ENCODE measurements around the gene CYP4F11.
"Not testable (repeated sequence)": the region's sequence is repeated elsewhere in the genome, so short reads cannot be mapped to it uniquely, and the experiment has no call there.

Gene CYP4F11

GRCh38 chr19:15902254-15902653, 32.1 kb downstream of the CYP4F11 start:
- Histone ChIP-seq H3K4me1 (ENCODE audit: control insufficient read depth, low read depth, low read length) (no peaks in the 10 kb centered on the region), H3K4me3 (ENCODE audit: low read length) (no peak overlapping the region), H4K5ac (ENCODE audit: low read length) (no peak overlapping the region), H2BK120ac (ENCODE audit: low read depth, low read length) (no peak overlapping the region), H3K27ac (ENCODE audit: low read depth, low read length) (no peak overlapping the region), H4K8ac (ENCODE audit: low read depth, low read length) (no peak overlapping the region), H3K79me2 (ENCODE audit: control insufficient read depth, insufficient read depth, low read length) (no peaks in the 10 kb centered on the region), H3K79me1 (ENCODE audit: low read length) (no peaks in the 10 kb centered on the region), H2BK15ac (replicated peaks; ENCODE audit: low read depth) (no peak overlapping the region), H3K56ac (ENCODE audit: low read length) (no peak overlapping the region), H3K27me3 (ENCODE audit: insufficient read depth, low read length, poor library complexity) (no peaks in the 10 kb centered on the region), H3K4me2 (ENCODE audit: low read length) (no peak overlapping the region), H3K18ac (ENCODE audit: low read length) (no peak overlapping the region), H3K23ac (ENCODE audit: low read length) (no peak overlapping the region), H2BK5ac (ENCODE audit: low read length) (no peak overlapping the region), H3K4ac (ENCODE audit: low read depth, low read length) (no peak overlapping the region), H3K9ac (ENCODE audit: low read length) (no peak overlapping the region), H2AK5ac (ENCODE audit: low read length) (no peak overlapping the region), H3K36me3 (ENCODE audit: control insufficient read depth, insufficient read depth, low read length) (no peaks in the 10 kb centered on the region)
- no CpG with 5 or more reads among the region's 11 CpGs for WGBS (ENCODE audit: extremely low coverage, insufficient coverage, low lambda C conversion rate)
- no peak for DNase-seq

- Histone ChIP-seq H3K27me3 (ENCODE audit: insufficient read depth, low read length, poor library complexity) (no peaks in the 10 kb centered on the region), H3K79me1 (ENCODE audit: low read length) (no peaks in the 10 kb centered on the region), H3K4ac (ENCODE audit: low read depth, low read length) (no peak overlapping the region), H4K8ac (ENCODE audit: low read depth, low read length) (no peak overlapping the region), H3K9ac (ENCODE audit: low read length) (no peak overlapping the region), H3K4me3 (ENCODE audit: low read length) (no peak overlapping the region), H4K5ac (ENCODE audit: low read length) (no peak overlapping the region), H3K18ac (ENCODE audit: low read length) (no peak overlapping the region), H2BK5ac (ENCODE audit: low read length) (no peak overlapping the region), H3K4me2 (ENCODE audit: low read length) (no peak overlapping the region), H3K27ac (ENCODE audit: low read depth, low read length) (no peak overlapping the region), H2AK5ac (ENCODE audit: low read length) (no peak overlapping the region), H3K23ac (ENCODE audit: low read length) (no peak overlapping the region), H3K79me2 (ENCODE audit: control insufficient read depth, insufficient read depth, low read length) (no peaks in the 10 kb centered on the region), H3K4me1 (ENCODE audit: control insufficient read depth, low read depth, low read length) (no peaks in the 10 kb centered on the region), H3K36me3 (ENCODE audit: control insufficient read depth, insufficient read depth, low read length) (no peaks in the 10 kb centered on the region), H2BK120ac (ENCODE audit: low read depth, low read length) (no peak overlapping the region), H2BK15ac (replicated peaks; ENCODE audit: low read depth) (no peak overlapping the region), H3K56ac (ENCODE audit: low read length) (no peak overlapping the region)
- no CpG with 5 or more reads among the region's 11 CpGs for whole genome bisulfite sequencing (ENCODE audit: extremely low coverage, insufficient coverage, low lambda C conversion rate)
- no peak for DNase-seq
Observed at GRCh38 chr19:15900504-15900903, 33.8 kb downstream of the CYP4F11 start.

GRCh38 chr19:15900032-15900431, 34.3 kb downstream of the CYP4F11 start:
- H2BK5ac ChIP-seq (ENCODE audit: low read length); H3K79me2 ChIP-seq (ENCODE audit: control insufficient read depth, insufficient read depth, low read length); H3K4ac ChIP-seq (ENCODE audit: low read depth, low read length); H2AK5ac ChIP-seq (ENCODE audit: low read length); H3K27ac ChIP-seq (ENCODE audit: low read depth, low read length); H3K56ac ChIP-seq (ENCODE audit: low read length); DNase-seq; H4K5ac ChIP-seq (ENCODE audit: low read length); H2BK120ac ChIP-seq (ENCODE audit: low read depth, low read length); H3K4me2 ChIP-seq (ENCODE audit: low read length); H3K79me1 ChIP-seq (ENCODE audit: low read length); H2BK15ac ChIP-seq (replicated peaks; ENCODE audit: low read depth); H3K18ac ChIP-seq (ENCODE audit: low read length); H3K27me3 ChIP-seq (ENCODE audit: insufficient read depth, low read length, poor library complexity); H3K36me3 ChIP-seq (ENCODE audit: control insufficient read depth, insufficient read depth, low read length); H3K23ac ChIP-seq (ENCODE audit: low read length); H3K4me3 ChIP-seq (ENCODE audit: low read length); H4K8ac ChIP-seq (ENCODE audit: low read depth, low read length); H3K9ac ChIP-seq (ENCODE audit: low read length); H3K4me1 ChIP-seq (ENCODE audit: control insufficient read depth, low read depth, low read length): not testable (repeated sequence)
- no CpG with 5 or more reads among the region's 15 CpGs for WGBS (ENCODE audit: extremely low coverage, insufficient coverage, low lambda C conversion rate)

- not testable (repeated sequence) for H4K8ac ChIP-seq (ENCODE audit: low read depth, low read length); H3K4me2 ChIP-seq (ENCODE audit: low read length); H3K36me3 ChIP-seq (ENCODE audit: control insufficient read depth, insufficient read depth, low read length); H3K79me1 ChIP-seq (ENCODE audit: low read length); H2AK5ac ChIP-seq (ENCODE audit: low read length); H3K9ac ChIP-seq (ENCODE audit: low read length); H3K4me3 ChIP-seq (ENCODE audit: low read length); H3K27me3 ChIP-seq (ENCODE audit: insufficient read depth, low read length, poor library complexity); DNase-seq; H4K5ac ChIP-seq (ENCODE audit: low read length); H3K4ac ChIP-seq (ENCODE audit: low read depth, low read length); H2BK5ac ChIP-seq (ENCODE audit: low read length); H3K4me1 ChIP-seq (ENCODE audit: control insufficient read depth, low read depth, low read length); H3K23ac ChIP-seq (ENCODE audit: low read length); H2BK15ac ChIP-seq (replicated peaks; ENCODE audit: low read depth); H3K79me2 ChIP-seq (ENCODE audit: control insufficient read depth, insufficient read depth, low read length); H3K18ac ChIP-seq (ENCODE audit: low read length); H3K56ac ChIP-seq (ENCODE audit: low read length); H3K27ac ChIP-seq (ENCODE audit: low read depth, low read length); H2BK120ac ChIP-seq (ENCODE audit: low read depth, low read length)
- WGBS (ENCODE audit: extremely low coverage, insufficient coverage, low lambda C conversion rate), result no CpG with 5 or more reads among the region's 30 CpGs
Observed at GRCh38 chr19:15899561-15899960, 34.8 kb downstream of the CYP4F11 start.

GRCh38 chr19:15897738-15898276, 36.5 kb downstream of the CYP4F11 start, which contains the start of gene CYP4F2:
Gene CYP4F2 (minus strand): TSS chr19:15898074. CDS start chr19:15897611, 463 bp downstream.
- Histone ChIP-seq H3K18ac (ENCODE audit: low read length) (no peak within 1 kb of the TSS), H4K5ac (ENCODE audit: low read length) (no peak within 1 kb of the TSS), H3K56ac (ENCODE audit: low read length) (no peak within 1 kb of the TSS), H3K36me3 (ENCODE audit: control insufficient read depth, insufficient read depth, low read length) (no peaks in the 10 kb centered on the region), H3K9ac (ENCODE audit: low read length) (no peak within 1 kb of the TSS), H3K23ac (ENCODE audit: low read length) (no peak within 1 kb of the TSS), H3K27ac (ENCODE audit: low read depth, low read length) (no peak within 1 kb of the TSS), H3K4ac (ENCODE audit: low read depth, low read length) (no peak within 1 kb of the TSS), H2AK5ac (ENCODE audit: low read length) (no peak within 1 kb of the TSS), H3K4me3 (ENCODE audit: low read length) (no peak within 1 kb of the TSS), H2BK15ac (replicated peaks; ENCODE audit: low read depth) (no peak within 1 kb of the TSS), H2BK5ac (ENCODE audit: low read length) (no peak within 1 kb of the TSS), H3K27me3 (ENCODE audit: insufficient read depth, low read length, poor library complexity) (no peaks in the 10 kb centered on the region), H2BK120ac (ENCODE audit: low read depth, low read length) (no peak within 1 kb of the TSS), H3K79me1 (ENCODE audit: low read length) (no peaks in the 10 kb centered on the region), H3K4me2 (ENCODE audit: low read length) (no peak within 1 kb of the TSS), H4K8ac (ENCODE audit: low read depth, low read length) (no peak within 1 kb of the TSS), H3K4me1 (ENCODE audit: control insufficient read depth, low read depth, low read length) (no peaks in the 10 kb centered on the region), H3K79me2 (ENCODE audit: control insufficient read depth, insufficient read depth, low read length) (no peaks in the 10 kb centered on the region)
- no CpG with 5 or more reads among the region's 3 CpGs for WGBS (ENCODE audit: extremely low coverage, insufficient coverage, low lambda C conversion rate)
- no peak for DNase-seq

GRCh38 chr19:15897026-15897737, 37.1 kb downstream of the CYP4F11 start:
- no CpG with 5 or more reads among the region's 16 CpGs for WGBS (ENCODE audit: extremely low coverage, insufficient coverage, low lambda C conversion rate)

More at GRCh38 chr19:15897026-15897737, 37.1 kb downstream of the CYP4F11 start:
- Histone ChIP-seq H3K23ac (ENCODE audit: low read length) (no peak overlapping the region), H3K18ac (ENCODE audit: low read length) (no peak overlapping the region), H3K4me2 (ENCODE audit: low read length) (no peak overlapping the region), H4K8ac (ENCODE audit: low read depth, low read length) (no peak overlapping the region), H2BK120ac (ENCODE audit: low read depth, low read length) (no peak overlapping the region), H3K56ac (ENCODE audit: low read length) (no peak overlapping the region), H3K27me3 (ENCODE audit: insufficient read depth, low read length, poor library complexity) (no peaks in the 10 kb centered on the region), H3K79me1 (ENCODE audit: low read length) (no peaks in the 10 kb centered on the region), H3K4me3 (ENCODE audit: low read length) (no peak overlapping the region), H3K36me3 (ENCODE audit: control insufficient read depth, insufficient read depth, low read length) (no peaks in the 10 kb centered on the region), H4K5ac (ENCODE audit: low read length) (no peak overlapping the region), H3K9ac (ENCODE audit: low read length) (no peak overlapping the region), H3K79me2 (ENCODE audit: control insufficient read depth, insufficient read depth, low read length) (no peaks in the 10 kb centered on the region), H2BK5ac (ENCODE audit: low read length) (no peak overlapping the region), H2BK15ac (replicated peaks; ENCODE audit: low read depth) (no peak overlapping the region), H2AK5ac (ENCODE audit: low read length) (no peak overlapping the region), H3K4ac (ENCODE audit: low read depth, low read length) (no peak overlapping the region), H3K27ac (ENCODE audit: low read depth, low read length) (no peak overlapping the region), H3K4me1 (ENCODE audit: control insufficient read depth, low read depth, low read length) (no peaks in the 10 kb centered on the region)
- no peak for DNase-seq
